Stimulated activated CD8-positive, alpha-beta memory T cell treated with anti-CD3 and anti-CD28 coated beads, Interleukin-4, amount 100 ng/mL, for 4 hours (primary cell): ENCODE results near the gene PRR19.
A peak's percentile ranks its signal among the peaks of the same experiment; 100 is the strongest.
"Not testable (repeated sequence)": the region's sequence is repeated elsewhere in the genome, so short reads cannot be mapped to it uniquely, and the experiment has no call there.

Experiments used
- DNase-seq, 2 donors: peaks; one replicate each; pipeline ENCODE4 v3.0.0-alpha.2; 2020; ENCODE audit warnings: low read depth in 2 of 2, low spot score in 1 of 2

PRR19 gene, protein sequence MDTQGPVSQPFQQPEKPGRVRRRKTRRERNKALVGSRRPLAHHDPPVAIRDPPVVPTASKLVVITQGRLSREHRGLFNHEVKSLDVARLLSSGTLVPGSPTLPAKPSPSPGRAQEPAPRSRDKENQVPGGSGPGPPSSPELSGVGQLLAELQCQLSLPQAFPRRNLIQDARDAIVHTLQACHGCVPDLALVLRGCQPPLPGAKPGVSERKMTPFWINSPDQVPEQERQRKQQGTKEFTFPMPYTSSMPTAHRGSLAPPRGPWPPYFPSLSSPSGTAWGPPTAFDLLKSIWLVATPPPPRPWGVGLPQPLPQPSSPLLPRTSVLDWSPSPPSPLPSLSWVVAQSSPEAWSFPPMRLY

DNA sequence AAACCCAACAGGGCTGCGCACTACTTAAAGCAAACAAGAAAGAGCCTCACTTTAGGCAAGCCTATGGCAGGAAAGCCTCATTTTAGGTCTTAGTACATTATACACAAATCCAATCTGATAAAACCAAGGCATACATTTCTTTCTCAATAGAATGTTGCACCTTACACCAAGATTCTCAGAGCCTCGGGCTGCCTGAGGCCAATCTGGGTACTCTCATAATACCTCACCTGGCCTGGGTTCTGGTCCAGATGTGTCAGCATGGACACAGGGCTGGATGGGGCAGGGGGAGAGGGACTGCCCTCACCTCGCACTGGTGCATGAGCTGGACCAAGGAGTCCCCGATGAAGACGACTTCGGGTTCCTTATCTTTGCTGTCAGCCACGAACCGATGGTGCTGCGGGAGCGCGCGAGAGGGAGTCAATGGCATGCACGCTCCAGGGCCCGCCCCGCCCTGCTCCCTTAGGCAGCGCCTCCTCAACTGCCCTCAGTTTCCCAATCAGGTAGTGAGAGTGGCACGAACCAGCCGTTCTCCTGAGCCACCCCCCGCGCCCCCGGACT lies at the start of gene PRR19:
Gene PRR19 (plus strand): TSS at position 487 of the 558 bp plus-strand sequence. CDS start 7,453 bp downstream, outside the sequence.
- DNase-seq: no peak

DNA sequence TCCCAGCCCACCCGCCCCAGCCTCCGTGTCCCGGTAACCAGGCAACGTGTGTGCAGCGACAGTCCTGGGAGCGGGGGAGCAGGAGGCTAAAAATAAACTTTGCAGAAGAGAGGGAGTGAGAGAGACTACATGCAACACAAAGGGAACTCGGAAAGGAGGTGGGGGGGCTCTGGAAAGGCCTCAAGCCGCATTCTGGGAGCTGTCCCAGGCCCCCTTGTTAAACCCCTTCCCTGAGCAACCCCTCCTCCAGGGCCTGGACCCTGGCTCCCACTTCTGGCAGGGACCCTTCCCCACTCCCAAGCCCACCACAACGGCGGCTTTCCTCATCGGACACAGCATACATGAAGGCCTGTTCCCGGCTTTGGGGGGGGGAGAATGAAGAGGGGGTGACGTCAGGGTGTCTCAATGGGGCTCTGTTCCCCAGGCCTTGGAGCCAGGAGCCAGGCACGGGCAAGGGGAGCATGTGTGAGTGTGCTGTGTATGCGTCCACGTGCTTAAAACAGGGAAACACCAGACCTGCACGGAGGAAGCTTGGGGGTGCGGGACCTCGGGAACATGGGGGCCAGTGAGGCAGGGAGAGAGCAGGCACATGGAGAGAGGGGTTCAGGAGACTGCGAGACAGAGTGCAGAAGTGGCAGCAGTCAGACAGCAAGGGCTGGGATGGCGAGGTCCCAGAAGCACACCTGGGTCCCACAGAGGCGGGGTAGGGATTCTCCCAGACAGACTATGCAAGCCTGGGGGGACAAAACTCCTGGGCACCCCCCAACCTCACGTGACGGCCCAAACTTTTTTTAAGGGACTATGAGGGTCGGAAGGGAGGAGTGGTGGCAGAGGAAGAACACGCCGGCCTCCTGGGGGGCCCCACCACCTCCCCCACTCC lies 49.3 kb upstream of the PRR19 start:
- no peak for DNase-seq

DNA sequence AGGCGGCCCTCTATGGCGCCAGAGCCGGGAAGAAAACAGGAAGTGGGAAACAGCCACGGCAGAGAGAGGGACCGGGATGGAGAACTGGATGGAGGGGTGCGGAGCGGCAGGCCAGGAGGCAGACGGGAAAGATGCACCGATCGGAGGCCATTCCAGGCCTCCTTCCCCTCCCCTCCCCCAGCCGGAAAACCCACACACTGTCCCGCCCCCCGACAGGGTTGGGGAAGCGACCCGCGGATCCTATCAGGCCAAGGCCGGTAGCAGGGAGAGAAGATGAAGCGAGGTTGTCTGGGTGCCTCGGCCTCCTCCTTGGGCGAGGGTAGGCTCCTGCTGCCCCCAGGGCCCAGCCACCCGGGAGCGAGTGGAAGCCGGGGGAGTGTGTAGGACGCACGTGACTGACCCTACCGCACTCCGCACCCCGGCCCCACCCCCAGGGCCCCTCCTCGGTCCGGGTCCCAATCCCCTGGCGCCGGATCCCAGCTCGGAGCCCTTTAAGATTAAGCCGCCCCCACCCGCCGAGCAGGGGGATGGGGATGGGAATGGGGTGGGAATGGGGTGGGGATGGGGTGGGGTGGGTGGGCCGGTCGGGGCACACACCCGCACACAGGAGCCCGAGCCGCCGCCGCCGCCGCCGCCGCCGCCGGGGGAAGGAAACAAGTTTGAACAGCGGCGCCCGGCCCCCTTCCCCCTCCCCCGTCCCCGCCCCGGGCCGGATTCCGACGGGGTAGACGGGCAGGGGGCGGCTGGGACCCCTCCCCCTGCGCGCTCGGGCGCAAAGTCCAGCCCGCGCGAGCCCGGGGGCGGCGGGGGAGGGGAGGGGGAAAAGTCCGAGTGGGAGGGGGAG lies 48.5 kb upstream of the PRR19 start:
- peak; percentile 22 to 32 for DNase-seq

DNA sequence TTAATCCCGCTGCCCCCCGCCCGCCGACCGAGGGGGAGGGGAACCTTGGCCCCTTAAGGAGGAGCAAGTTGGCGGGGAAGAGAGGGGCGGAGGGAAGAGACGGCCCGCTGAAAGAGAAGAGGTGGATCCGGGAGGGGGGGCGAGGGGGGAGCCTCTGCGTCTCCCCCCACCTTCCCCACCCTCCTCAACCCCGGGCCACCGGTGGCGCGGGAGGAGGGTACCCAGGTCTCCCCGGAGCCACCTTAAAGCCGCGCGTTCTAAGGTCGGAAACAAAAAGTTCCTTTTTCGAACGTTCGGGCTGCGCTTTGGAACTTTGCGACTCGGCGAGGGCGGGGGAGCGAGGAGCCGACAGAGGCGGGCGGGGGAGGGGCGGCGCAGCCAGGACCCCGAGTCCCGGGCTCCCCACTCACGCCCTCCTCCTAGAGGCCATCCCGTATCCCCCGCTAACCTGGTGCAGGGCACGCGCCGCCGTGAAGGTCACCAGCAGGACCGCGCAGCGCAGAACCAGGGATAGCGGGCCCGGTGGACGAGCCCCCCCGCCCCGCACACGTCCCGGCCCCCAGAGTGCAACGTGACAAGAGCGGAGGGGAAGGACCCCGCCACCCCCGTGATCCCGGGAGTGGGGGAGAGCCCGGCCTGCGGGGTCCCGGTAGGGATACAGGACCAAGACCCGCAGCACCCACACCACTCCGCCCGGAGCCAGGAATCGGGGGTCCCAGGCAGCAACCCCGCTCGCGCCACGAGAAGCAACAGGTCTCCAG lies 47.7 kb upstream of the PRR19 start:
- DNase-seq: peak; percentile 51 to 65

DNA sequence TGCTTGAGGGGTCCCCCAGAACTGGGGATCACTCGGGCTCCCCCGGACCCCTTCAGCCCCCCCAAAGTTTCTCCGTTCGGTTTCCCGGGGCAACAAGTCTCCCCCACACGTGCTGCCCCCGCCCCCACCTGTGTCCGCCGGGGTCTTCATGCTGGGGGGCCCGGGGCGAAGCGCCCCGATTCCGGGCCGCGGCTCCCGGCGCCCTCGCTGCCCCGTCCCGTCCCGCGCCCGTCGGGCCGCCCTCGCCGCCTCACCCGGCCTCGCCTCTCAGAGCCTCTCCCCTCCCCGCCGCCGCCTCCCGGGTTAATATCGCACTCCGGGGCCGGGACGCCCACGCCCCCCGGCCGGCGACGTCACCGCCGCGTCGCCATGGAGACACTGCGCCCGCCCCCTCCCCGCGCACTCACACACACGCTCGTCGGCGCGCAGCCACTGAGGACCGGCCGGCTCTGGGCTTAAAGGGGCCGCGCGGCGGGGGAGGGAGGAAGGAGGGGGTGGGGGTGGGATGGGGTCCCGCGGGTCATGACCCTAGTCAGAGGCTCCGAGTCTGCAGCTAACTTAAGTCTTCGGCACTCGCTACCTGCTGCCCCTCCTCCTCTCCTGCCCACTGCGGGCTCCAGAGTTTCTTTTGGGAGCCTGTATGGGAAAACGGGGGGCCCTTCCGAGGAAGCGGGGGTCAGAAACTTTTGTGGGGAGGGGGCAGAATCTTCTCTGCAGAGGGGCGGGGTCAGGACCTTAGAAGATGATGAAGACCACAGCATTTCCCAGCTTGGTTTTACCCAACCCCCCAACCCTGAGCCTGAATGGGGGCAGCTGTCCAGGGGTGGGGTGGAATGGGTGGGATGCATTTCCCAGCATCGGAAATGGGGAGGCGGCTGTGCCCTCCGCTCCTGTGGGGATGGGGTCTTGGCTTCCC lies 46.8 kb upstream of the PRR19 start, which contains the start of gene ERF:
Gene ERF (minus strand): TSS at position 279 of the 916 bp plus-strand sequence. CDS start 129 bp downstream, at position 150.
- DNase-seq: peak; percentile 82 to 86

DNA sequence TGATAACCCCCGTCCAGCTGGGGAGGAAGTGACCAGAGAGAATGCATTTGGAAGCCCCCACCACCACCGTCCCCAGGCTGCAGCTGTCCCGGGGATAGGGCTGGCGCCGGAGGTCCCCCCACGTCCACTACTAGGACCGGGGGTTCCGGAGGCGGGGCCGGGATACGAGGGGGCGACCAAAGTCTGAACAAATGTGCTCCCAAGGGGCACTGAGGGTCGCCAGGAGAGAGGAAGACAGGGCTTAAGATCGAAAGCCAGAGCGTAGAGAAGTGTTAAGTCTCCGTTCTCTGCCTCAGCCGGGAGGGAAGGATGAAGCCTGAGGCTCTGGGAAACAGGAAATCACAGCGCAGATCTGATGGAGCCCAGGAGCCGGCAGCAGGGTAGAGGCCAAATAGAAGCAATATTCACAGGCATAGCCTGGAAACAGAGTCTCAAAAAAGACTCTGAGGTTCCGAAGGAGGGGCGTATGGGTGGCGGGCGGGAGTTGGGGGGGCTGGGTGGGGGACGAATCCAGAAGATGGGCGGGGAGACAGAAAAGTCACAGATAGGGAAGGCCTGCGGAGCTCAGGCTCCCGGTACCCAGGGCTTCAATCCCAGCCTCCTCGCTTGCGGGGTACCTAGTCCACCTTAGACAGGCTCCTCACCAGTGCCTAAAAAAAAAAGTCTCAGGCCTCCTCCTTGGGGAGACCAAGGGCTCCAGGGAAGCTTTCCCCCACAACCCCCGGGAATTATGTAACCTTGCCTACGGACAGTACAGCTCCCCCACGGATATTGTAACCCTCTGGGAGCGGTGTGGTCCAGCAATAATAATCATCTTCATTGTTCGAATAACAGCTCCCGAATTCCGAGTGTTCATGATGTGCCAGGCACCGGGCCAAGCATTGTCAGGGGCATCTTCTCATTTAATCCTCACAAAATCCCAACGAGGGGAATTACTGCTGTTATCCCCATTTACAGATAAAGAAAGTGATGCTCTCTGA lies 45.9 kb upstream of the PRR19 start:
- DNase-seq: no peak

DNA sequence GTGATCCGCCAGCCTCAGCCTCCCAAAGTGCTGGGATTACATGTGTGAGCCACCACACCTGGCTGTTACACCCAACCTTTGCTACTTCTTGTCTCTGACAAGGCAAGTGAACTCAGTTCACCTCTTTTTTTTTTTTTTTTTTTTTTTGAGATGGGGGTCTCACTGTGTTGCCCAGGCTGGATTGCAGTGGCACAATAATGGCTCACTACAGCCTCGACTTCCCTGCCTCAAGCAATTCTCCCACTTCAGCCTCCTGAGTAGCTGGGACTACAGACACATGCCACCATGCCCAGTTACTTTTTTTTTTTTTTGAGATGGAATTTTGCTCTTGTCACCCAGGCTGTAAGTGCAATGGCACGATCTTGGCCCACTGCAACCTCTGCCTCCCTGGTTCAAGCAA lies 44.1 kb upstream of the PRR19 start:
- DNase-seq: not testable (repeated sequence)

DNA sequence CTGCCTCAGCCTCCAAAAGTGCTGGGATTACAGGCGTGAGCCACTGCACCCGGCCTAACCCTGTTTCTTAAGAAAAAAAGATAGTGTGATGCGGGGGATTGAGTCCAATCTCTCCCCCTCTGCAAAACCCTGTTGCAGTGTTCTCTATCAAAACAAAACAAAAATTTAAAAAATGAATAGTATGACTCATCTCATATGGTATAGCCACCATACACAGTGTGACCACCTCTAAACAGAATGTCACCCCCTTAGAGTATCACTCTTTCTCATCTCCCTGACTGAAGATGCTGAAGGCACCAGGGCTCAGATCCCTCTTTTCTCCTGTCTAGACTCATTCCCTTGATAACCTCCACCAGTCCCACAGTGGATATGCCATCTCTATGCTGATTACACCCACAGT lies 40.2 kb upstream of the PRR19 start:
- no peak for DNase-seq

DNA sequence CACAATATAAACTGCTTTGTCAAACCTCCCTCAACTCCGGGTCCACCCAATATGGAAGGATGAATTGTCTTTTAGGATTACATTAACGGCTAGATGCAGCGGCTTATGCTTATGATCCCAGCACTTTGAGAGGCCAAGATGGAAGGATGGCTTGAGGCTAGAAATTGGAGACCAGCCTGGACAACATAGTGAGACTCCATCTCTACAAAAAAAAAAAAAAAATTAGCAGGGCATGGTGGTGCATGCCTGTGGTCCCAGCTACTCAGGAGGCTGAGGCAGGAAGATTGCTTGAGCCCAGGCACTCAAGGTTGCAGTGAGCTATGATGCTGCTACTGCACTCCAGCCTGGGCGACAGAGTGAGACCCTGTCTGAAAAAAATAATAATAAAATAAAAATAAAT lies 35.8 kb upstream of the PRR19 start:
- DNase-seq: not testable (repeated sequence)

DNA sequence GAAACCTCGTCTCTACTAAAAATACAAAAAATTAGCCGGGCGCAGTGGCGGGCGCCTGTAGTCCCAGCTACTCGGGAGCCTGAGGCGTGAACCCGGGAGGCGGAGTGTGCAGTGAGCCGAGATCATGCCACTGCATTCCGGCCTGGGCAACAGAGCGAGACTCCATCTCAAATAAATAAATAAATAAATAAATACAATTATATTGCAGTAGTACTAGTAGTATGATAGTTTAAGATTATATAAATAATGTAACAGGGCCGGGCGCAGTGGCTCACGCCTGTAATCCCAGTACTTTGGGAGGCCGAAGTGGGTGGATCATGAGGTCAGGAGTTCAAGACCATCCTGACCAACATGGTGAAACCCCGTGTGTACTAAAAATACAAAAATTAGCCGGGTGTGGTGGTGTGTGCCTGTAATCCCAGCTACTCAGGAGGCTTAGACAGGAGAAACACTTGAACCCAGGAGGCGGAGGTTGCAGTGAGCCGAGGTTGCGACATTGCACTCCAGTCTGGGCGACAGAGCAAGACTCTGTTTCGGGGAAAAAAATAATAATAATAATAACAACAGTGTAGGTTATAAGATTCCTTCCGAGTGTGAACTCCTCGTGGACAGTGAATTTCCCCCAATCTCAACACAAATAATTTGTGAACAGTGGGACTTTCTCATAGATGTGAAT lies 34.9 kb upstream of the PRR19 start:
- DNase-seq: not testable (repeated sequence)

DNA sequence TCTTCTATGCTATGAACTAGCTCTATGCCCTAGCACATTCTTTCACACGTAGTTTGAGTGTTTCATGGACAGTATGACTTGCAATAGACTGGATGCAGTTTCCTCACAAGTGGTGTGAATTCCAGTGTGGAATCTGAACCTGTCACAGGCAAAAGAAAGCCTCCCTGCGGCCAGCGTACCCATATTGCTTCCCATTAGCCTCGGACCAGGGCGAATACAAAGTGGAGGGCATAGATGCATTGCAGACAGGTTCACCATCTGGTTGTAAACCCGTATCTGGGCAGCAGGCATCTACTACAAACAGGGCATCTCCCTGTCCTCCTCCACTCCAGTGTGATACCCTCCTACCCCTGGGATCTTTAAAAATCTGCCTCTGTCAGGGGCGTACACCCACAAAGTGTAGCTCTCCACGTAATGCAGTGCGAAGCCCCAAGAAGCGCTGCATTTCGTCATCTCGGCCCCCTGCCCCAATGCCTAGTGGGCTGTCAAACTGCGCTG lies 34.2 kb upstream of the PRR19 start:
- no peak for DNase-seq

DNA sequence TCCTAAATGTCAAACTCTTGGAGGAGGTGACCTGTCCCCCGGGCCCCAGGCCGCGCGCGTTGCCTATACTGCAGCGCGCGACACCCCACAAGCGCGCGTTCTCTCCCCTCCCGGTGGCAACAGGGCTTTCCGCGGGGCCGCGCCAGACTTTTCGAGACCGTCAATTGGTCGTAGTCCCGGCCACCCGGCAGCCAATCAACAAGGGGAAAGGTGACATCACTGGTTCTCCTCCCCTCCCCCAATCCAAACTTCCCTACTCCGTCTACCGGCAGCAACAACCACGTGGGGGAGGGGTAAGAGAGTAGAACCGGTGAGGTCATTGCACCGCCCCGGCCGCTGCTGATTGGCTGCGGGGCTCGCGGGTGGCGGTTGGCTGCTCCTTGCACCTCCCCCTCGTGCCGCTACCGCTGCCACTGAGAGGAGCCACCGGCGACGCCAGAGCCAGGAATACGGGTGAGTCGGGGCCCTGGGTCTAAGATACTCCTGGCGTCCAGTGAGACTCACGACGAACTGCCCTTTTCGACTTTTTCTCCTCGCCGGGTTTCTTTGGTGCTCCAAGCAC lies 33.7 kb upstream of the PRR19 start:
- DNase-seq: peak; percentile 94 to 97

DNA sequence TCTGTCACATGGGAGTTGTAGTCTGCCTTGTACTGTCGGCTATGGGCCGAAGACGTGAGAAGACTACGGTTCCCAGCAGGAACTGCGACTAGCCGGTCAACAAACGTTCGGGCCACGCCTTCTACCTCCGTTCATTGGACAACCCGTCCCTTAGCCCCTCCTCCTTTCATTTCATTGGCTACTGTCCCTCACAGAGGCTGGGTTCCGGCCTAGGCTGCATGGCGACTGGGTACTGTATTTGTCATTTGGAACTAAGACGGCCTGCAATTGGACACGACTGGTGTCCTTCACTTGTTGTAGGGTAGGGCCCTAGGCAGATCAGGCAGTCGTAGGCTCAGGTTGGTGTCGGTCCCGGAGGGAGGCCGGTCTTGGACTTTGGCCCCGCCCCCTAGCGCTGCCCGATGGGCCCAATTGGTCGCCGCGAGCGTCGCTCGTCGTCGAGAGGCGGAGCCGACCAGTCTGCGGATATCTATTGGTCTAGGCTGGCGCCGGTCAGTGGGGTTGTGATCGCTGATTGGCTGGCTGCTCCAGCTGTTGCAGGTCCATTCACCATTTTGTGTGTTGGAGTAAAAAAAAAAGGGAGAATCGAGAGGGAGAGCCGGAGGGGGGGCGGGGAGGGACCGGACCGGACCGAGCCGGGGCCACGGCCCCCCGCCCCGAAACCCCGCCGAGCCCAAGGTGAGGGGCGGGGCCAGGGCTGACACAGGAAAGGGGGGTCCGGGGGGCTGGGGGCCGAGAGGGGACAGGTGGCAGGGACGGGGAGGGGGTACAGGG lies 33.0 kb upstream of the PRR19 start, which contains the start of gene CIC:
Gene CIC (plus strand): TSS at position 549 of the 774 bp plus-strand sequence. CDS start 2,532 bp downstream, outside the sequence.
- peak; percentile 95 to 98 for DNase-seq

DNA sequence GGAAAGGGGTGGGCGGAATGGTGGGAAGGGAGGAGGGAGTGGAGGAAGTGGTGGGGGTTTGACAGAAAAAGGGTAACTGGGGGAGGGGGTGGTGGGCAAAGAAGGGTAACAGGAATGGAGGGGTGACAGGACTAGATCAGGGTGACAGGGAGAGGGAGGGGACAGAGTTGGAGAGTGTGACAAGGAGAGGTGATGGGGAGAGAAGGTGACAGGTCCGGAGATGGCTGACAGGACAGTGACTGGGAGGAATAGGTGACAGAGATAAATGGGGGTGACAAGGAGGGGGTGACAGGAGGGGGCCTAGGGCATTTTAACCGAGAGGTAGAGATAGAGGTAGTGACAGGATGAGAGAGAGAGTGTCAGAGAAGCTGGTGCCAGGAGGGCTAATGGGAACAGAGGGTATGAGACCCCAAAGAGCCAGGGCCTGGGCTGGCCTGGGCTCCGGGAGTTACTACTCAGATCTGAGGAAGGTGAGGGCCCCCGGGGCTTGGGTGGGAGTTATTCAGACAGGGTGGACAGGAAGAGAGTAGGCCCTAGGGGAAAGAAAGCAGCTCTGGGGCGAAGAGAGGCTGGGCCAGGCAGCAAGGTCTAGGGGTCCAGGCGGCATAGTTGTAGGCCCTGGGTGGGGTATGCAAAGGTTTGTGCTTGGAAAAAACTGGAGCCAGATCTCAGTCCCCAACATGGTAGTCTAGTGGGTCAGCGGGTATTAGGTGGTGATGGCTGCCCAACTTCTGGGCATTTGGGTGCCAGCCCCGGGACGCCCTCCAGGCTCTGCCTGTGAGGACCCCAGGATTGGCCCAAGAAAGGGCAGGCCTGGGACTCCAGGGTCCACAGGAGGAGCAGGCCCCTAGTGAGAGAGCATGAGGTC lies 32.2 kb upstream of the PRR19 start:
- DNase-seq: no peak
